ENCODE measurements around the gene IFT81.
A peak's percentile ranks its signal among the peaks of the same experiment; 100 is the strongest.

Gene IFT81

GRCh38 chr12:110159671-110160245 is 35.6 kb downstream of the IFT81 start:
- Histone ChIP-seq H3K27me3 (replicated peaks; ENCODE audit: insufficient read depth, low read length) (no peaks in the 10 kb centered on the region), H3K4me3 (ENCODE audit: low read length) (no peak overlapping the region), H3K27ac (ENCODE audit: low read length) (no peak overlapping the region), H3K36me3 (replicated peaks; ENCODE audit: insufficient read depth, low read length) (no peaks in the 10 kb centered on the region), H3K9me3 (replicated peaks; ENCODE audit: insufficient read depth, low read length) (no peaks in the 10 kb centered on the region), H3K4me2 (ENCODE audit: low read depth, low read length) (no peak overlapping the region), H3K9ac (ENCODE audit: low read length) (no peak overlapping the region), H2AFZ (ENCODE audit: low read length) (no peak overlapping the region), H3K4me1 (ENCODE audit: low read length) (no peaks in the 10 kb centered on the region), H4K20me1 (ENCODE audit: insufficient read depth, low read length) (no peaks in the 10 kb centered on the region), H3K79me2 (ENCODE audit: low read length) (no peaks in the 10 kb centered on the region), H3K9me2 (replicated peaks; ENCODE audit: insufficient read depth, low read length) (no peaks in the 10 kb centered on the region), H3F3A (ENCODE audit: insufficient read depth, low read length) (no peaks in the 10 kb centered on the region)
- no peak for DNase-seq
- TF ChIP-seq EZH2 (optimal IDR thresholded peaks at IDR 0.05; ENCODE audit: low read depth, low read length) (no peak), CTCF (IDR thresholded peaks at IDR 0.05; ENCODE audit: low read length) (no peak), EZH2phosphoT487 (IDR thresholded peaks at IDR 0.05; ENCODE audit: low read length) (no peak)

- Histone ChIP-seq H3K4me1 (ENCODE audit: low read length) (0 out of 2 replicates have a peak, but pooled peaks cover 8% of the 10 kb centered on the region), H2AFZ (ENCODE audit: low read length) (no peak overlapping the region), H3K9ac (ENCODE audit: low read length) (no peak overlapping the region), H4K20me1 (ENCODE audit: insufficient read depth, low read length) (no peaks in the 10 kb centered on the region), H3K27ac (ENCODE audit: low read length) (no peak overlapping the region), H3K27me3 (replicated peaks; ENCODE audit: insufficient read depth, low read length) (no peaks in the 10 kb centered on the region), H3K9me2 (replicated peaks; ENCODE audit: insufficient read depth, low read length) (no peaks in the 10 kb centered on the region), H3K4me3 (ENCODE audit: low read length) (no peak overlapping the region), H3K36me3 (replicated peaks; ENCODE audit: insufficient read depth, low read length) (no peaks in the 10 kb centered on the region), H3K4me2 (ENCODE audit: low read depth, low read length) (no peak overlapping the region), H3K79me2 (ENCODE audit: low read length) (no peaks in the 10 kb centered on the region), H3F3A (ENCODE audit: insufficient read depth, low read length) (0 out of 2 replicates have a peak, but pooled peaks cover 2% of the 10 kb centered on the region), H3K9me3 (replicated peaks; ENCODE audit: insufficient read depth, low read length) (no peaks in the 10 kb centered on the region)
- no peak for TF ChIP-seq EZH2 (optimal IDR thresholded peaks at IDR 0.05; ENCODE audit: low read depth, low read length)
- TF ChIP-seq CTCF (IDR thresholded peaks at IDR 0.05; ENCODE audit: low read length), result no peak
- peak; percentile 47 for DNase-seq
Observed at GRCh38 chr12:110165540-110166159, 41.5 kb downstream of the IFT81 start.

GRCh38 chr12:110168732-110169455 is 44.7 kb downstream of the IFT81 start:
- Histone ChIP-seq H3K9ac (ENCODE audit: low read length) (no peak overlapping the region), H4K20me1 (ENCODE audit: insufficient read depth, low read length) (no peaks in the 10 kb centered on the region), H3K79me2 (ENCODE audit: low read length) (no peaks in the 10 kb centered on the region), H3K27me3 (replicated peaks; ENCODE audit: insufficient read depth, low read length) (no peaks in the 10 kb centered on the region), H2AFZ (ENCODE audit: low read length) (no peak overlapping the region), H3K9me2 (replicated peaks; ENCODE audit: insufficient read depth, low read length) (no peaks in the 10 kb centered on the region), H3F3A (ENCODE audit: insufficient read depth, low read length) (0 out of 2 replicates have a peak, but pooled peaks cover 2% of the 10 kb centered on the region), H3K36me3 (replicated peaks; ENCODE audit: insufficient read depth, low read length) (no peaks in the 10 kb centered on the region), H3K9me3 (replicated peaks; ENCODE audit: insufficient read depth, low read length) (no peaks in the 10 kb centered on the region), H3K4me3 (ENCODE audit: low read length) (no peak overlapping the region), H3K4me1 (ENCODE audit: low read length) (0 out of 2 replicates have a peak, but pooled peaks cover 8% of the 10 kb centered on the region), H3K27ac (ENCODE audit: low read length) (no peak overlapping the region), H3K4me2 (ENCODE audit: low read depth, low read length) (no peak overlapping the region)
- no peak for DNase-seq
- TF ChIP-seq CTCF (IDR thresholded peaks at IDR 0.05; ENCODE audit: low read length) (no peak), EZH2phosphoT487 (IDR thresholded peaks at IDR 0.05; ENCODE audit: low read length) (no peak), EZH2 (optimal IDR thresholded peaks at IDR 0.05; ENCODE audit: low read depth, low read length) (no peak)
